Colonic mucosa (tissue), 4 donors: ENCODE results near the gene PACS2. TPM values are rescaled to one million over a fixed set of nuclear protein-coding genes. Genes with fewer than 3 reads are reported as not detected.

Experiments
- DNase-seq: peaks from one replicate; pipeline ENCODE4 v3.0.0-alpha.2; 2020
- H3K27ac ChIP-seq: fragments of 200-600 bp; one replicate; pipeline ENCODE4 v1.8.0; 2021
- H3K27me3 ChIP-seq: fragments of 200-600 bp; one replicate; pipeline ENCODE4 v1.8.0; 2021
- H3K36me3 ChIP-seq: fragments of 200-600 bp; one replicate; pipeline ENCODE4 v1.8.0; 2021
- H3K4me1 ChIP-seq: fragments of 200-600 bp; one replicate; pipeline ENCODE4 v1.8.0; 2021; ENCODE audit warnings: mild to moderate bottlenecking
- H3K4me3 ChIP-seq: fragments of 200-600 bp; one replicate; pipeline ENCODE4 v1.8.0; 2021
- H3K9ac ChIP-seq, 2 donors: one replicate each; pipeline ENCODE4 v1.7.0; 2013; ENCODE audit warnings: control low read depth in 2 of 2, low read depth in 2 of 2, low read length in 2 of 2
- H3K9me3 ChIP-seq: fragments of 200-600 bp; one replicate; pipeline ENCODE4 v1.8.0; 2021
- CTCF ChIP-seq: fragments of 200-600 bp; IDR thresholded peaks from one replicate; pipeline ENCODE4 v1.8.0; 2022; ENCODE audit warnings: antibody characterized with exemption, mild to moderate bottlenecking
- intact Hi-C: fragments of 100-400 bp; cut with DNase I; formaldehyde crosslinking; loops from one replicate; pipeline ENCODE4 v1.14.1; 2022
- total RNA-seq, 2 donors: library from RNA; stranded (reverse); fragmentation: NEBNext Ultra II Directional in 1 of 2; extraction: Animal tissue kit (Norgen Biotek cat#: 25700) in 1 of 2; gene quantifications; one replicate each; pipeline ENCODE4 v1.2.1, GENCODE V29; 2021
- donor health status: healthy.
- donor health status: DM: no; HTN: no; CAD: no.
- donor health status: DM: no; HTN: no; CAD: no.

The PACS2 gene
- total RNA-seq, 2 donors from 2014 or later, result 44.1 to 82.5 TPM

- H3K9ac ChIP-seq, result no peak overlapping the region
- no peak overlapping the region for H3K4me3 ChIP-seq
- DNase-seq, result no peak
- no peak for TF ChIP-seq CTCF
- no peak overlapping the region for H3K27ac ChIP-seq
- no peaks in the 10 kb centered on the region for H3K36me3 ChIP-seq
- no peaks in the 10 kb centered on the region for H3K27me3 ChIP-seq
- peaks cover 4% of the 10 kb centered on the region for H3K4me1 ChIP-seq
- H3K9me3 ChIP-seq, result no peaks in the 10 kb centered on the region
- intact Hi-C loops, result no loop called here
Observed at GRCh38 chr14:105400016-105400415, 85.5 kb downstream of the PACS2 start.

DNA sequence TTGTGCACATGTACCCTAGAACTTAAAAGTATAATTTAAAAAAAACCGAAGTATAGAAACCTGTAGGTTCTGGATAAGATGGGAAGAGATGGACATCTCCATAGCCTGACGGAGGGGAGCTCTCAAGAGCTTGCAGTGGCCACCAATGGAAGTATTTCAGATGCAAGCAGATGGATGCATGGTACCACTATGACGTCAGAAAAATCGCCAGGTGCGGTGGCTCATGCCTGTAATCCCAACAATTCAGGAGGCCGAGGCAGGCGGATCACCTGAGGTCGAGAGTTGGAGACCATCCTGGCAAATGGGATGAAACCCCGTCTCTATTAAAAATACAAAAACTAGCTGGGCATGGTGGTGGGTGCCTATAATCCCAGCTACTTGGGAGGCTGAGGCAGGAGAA lies 87.2 kb downstream of the PACS2 start:
- no peak for DNase-seq

GRCh38 chr14:105408592-105408991 lies 94.0 kb downstream of the PACS2 start:
- Histone ChIP-seq H3K4me1 (peaks cover 4% of the 10 kb centered on the region), H3K27me3 (peaks cover 22% of the 10 kb centered on the region), H3K4me3 (no peak overlapping the region), H3K9ac (no peak overlapping the region), H3K36me3 (no peaks in the 10 kb centered on the region), H3K9me3 (no peaks in the 10 kb centered on the region), H3K27ac (no peak overlapping the region)
- DNase-seq, result no peak
- intact Hi-C loops, result no loop called here
- TF ChIP-seq CTCF, result no peak

More for the DNA sequence above, 87.2 kb downstream of the PACS2 start:
- intact Hi-C loops, result no loop called here
- no peaks in the 10 kb centered on the region for H3K27me3 ChIP-seq
- no peaks in the 10 kb centered on the region for H3K9me3 ChIP-seq
- H3K4me3 ChIP-seq, result no peak overlapping the region
- TF ChIP-seq CTCF, result no peak
- H3K36me3 ChIP-seq, result no peaks in the 10 kb centered on the region
- peaks cover 4% of the 10 kb centered on the region for H3K4me1 ChIP-seq
- no peak overlapping the region for H3K27ac ChIP-seq
- no peak overlapping the region for H3K9ac ChIP-seq

DNA sequence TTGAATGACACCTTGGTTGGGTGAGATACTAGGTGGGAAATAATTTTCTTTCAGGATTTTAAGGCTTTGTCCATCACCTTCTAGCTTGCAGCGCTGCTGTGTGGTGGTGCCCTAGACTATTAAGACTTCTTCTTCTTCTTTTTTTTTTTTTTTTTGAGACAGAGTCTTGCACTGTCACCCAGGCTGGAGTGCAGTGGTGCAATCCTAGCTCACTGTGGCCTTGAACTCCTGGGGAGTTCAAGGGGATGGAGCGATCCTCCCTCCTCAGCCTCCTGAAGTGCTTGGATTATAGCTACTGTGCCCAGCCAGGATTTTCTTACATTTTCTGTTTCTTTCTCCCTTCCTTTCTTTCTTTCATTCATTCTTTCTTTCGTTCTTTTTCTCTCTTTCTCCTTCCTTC lies 94.8 kb downstream of the PACS2 start:
- Histone ChIP-seq H3K36me3 (no peaks in the 10 kb centered on the region), H3K9me3 (no peaks in the 10 kb centered on the region), H3K4me1 (peaks cover 4% of the 10 kb centered on the region), H3K27me3 (peaks cover 22% of the 10 kb centered on the region), H3K4me3 (no peak overlapping the region), H3K9ac (no peak overlapping the region), H3K27ac (no peak overlapping the region)
- TF ChIP-seq CTCF, result no peak
- intact Hi-C loops, result no loop called here
- no peak for DNase-seq

DNA sequence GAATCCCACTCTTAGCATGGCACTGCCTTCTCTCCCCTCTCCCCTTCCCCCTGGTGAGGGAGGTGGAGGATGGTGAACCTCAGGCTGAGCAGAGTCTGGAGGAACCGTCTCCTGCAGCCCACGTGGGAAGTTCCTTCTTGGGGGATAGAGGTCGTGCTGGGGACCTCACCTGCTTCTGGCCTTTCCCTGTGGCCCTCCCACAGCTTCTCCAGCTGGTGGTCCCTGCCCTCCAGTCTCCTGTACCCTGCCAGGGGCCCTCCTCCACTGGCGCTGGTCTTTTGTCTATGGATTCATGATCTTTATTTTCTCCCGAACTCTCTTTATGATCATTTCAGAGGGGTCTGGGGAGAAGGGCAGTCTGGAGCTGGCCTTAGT lies 96.1 kb downstream of the PACS2 start:
- TF ChIP-seq CTCF, result no peak
- Histone ChIP-seq H3K4me3 (no peak overlapping the region), H3K9me3 (no peaks in the 10 kb centered on the region), H3K27ac (no peak overlapping the region), H3K27me3 (peaks cover 22% of the 10 kb centered on the region), H3K36me3 (no peaks in the 10 kb centered on the region), H3K4me1 (peaks cover 4% of the 10 kb centered on the region), H3K9ac (peak overlapping the region in 1 of 2 donors; percentile 16)
- no peak for DNase-seq
- intact Hi-C loops, result no loop called here
